HepG2 (cell line): ENCODE results near the gene SREBF1. TPM values are rescaled to one million over a fixed set of nuclear protein-coding genes. Genes with fewer than 3 reads are reported as not detected.
A peak's percentile ranks its signal among the peaks of the same experiment; 100 is the strongest.

ENCODE experiments used
- AKAP8 ChIP-seq: sonication (generic); formaldehyde crosslinking; IDR thresholded peaks from 2 replicates; pipeline ENCODE4 v1.5.1; 2020; ENCODE audit warnings: mild to moderate bottlenecking, missing genetic modification reagents
- ATF5 ChIP-seq: sonication (generic); formaldehyde crosslinking; IDR thresholded peaks from 2 replicates; pipeline ENCODE4 v1.4.0; 2020; ENCODE audit warnings: mild to moderate bottlenecking, low read depth, missing genetic modification reagents
- KMT2A ChIP-seq: sonication (generic); formaldehyde crosslinking; IDR thresholded peaks from 2 replicates; pipeline ENCODE4 v1.4.0; 2020; ENCODE audit warnings: missing genetic modification reagents
- MBNL3 ChIP-seq: fragments of 250-450 bp; sonication (Bioruptor Pico); conservative IDR thresholded peaks from 2 replicates; pipeline ENCODE4 v1.8.0; 2022; ENCODE audit warnings: mild to moderate bottlenecking, inconsistent platforms
- NAIF1 ChIP-seq: sonication (generic); formaldehyde crosslinking; IDR thresholded peaks from 2 replicates; pipeline ENCODE4 v1.5.0; 2020; ENCODE audit warnings: mild to moderate bottlenecking, missing genetic modification reagents, borderline replicate concordance
- NONO ChIP-seq, 2 experiments: fragments of 450-650 bp in 1 of 2; sonication (generic) in 1 of 2; formaldehyde crosslinking in 1 of 2; IDR thresholded peaks in 1 of 2; conservative IDR thresholded peaks in 1 of 2; 2 replicates each; pipeline versions ENCODE4 v1.6.1 to v1.8.0; 2017 to 2022; ENCODE audit warnings: mild to moderate bottlenecking in 1 of 2, missing genetic modification reagents in 1 of 2, moderate library complexity in 1 of 2
- POGZ ChIP-seq: sonication (generic); formaldehyde crosslinking; IDR thresholded peaks from 2 replicates; pipeline ENCODE4 v1.4.0; 2020; ENCODE audit warnings: mild to moderate bottlenecking, missing genetic modification reagents
- RORA ChIP-seq: sonication (generic); formaldehyde crosslinking; IDR thresholded peaks from 2 replicates; pipeline ENCODE4 v1.5.0; 2020; ENCODE audit warnings: mild to moderate bottlenecking, missing genetic modification reagents, moderate library complexity
- SIX1 ChIP-seq: sonication (generic); formaldehyde crosslinking; IDR thresholded peaks from 2 replicates; pipeline ENCODE4 v1.4.0; 2020; ENCODE audit warnings: missing genetic modification reagents, borderline replicate concordance
- ZBTB7A ChIP-seq: sonication (generic); formaldehyde crosslinking; IDR thresholded peaks from 2 replicates; pipeline ENCODE4 v1.8.0; 2022; ENCODE audit warnings: mild to moderate bottlenecking, missing genetic modification reagents
- ZFAT ChIP-seq: sonication (generic); formaldehyde crosslinking; conservative IDR thresholded peaks from 2 replicates; pipeline ENCODE4 v1.8.1; 2023; ENCODE audit warnings: missing genetic modification reagents, inconsistent platforms
- ZNF256 ChIP-seq: sonication (generic); formaldehyde crosslinking; conservative IDR thresholded peaks from 2 replicates; pipeline ENCODE4 v1.4.0; 2020; ENCODE audit warnings: missing genetic modification reagents
- ZNF430 ChIP-seq: sonication (generic); formaldehyde crosslinking; IDR thresholded peaks from 2 replicates; pipeline ENCODE4 v1.9.0; 2021; ENCODE audit warnings: mild to moderate bottlenecking, missing genetic modification reagents
- ZNF530 ChIP-seq: sonication (generic); formaldehyde crosslinking; IDR thresholded peaks from 2 replicates; pipeline ENCODE4 v1.5.0; 2020; ENCODE audit warnings: low read depth, mild to moderate bottlenecking, missing genetic modification reagents
- ZNF644 ChIP-seq: IDR thresholded peaks from 2 replicates; pipeline ENCODE4 v1.6.1; 2016; ENCODE audit warnings: low read depth
- ZNF674 ChIP-seq: sonication (generic); formaldehyde crosslinking; IDR thresholded peaks from 2 replicates; pipeline ENCODE4 v1.5.0; 2020; ENCODE audit warnings: low read depth, mild to moderate bottlenecking, missing genetic modification reagents
- ZNF687 ChIP-seq: sonication (generic); formaldehyde crosslinking; IDR thresholded peaks from 2 replicates; pipeline ENCODE4 v1.5.1; 2020; ENCODE audit warnings: mild to moderate bottlenecking, missing genetic modification reagents, moderate library complexity
- ZNF746 ChIP-seq: sonication (generic); formaldehyde crosslinking; IDR thresholded peaks from 2 replicates; pipeline ENCODE4 v1.8.0; 2022; ENCODE audit warnings: mild to moderate bottlenecking, missing genetic modification reagents
- ZNF768 ChIP-seq: sonication (generic); formaldehyde crosslinking; IDR thresholded peaks from 2 replicates; pipeline ENCODE4 v1.4.0; 2020; ENCODE audit warnings: missing genetic modification reagents
- polyA plus RNA-seq, 8 experiments: library from polyadenylated mRNA; depleted of rRNA in 3 of 8; stranded (reverse) in 7 of 8; unstranded in 1 of 8; fragments of >200 nt; fragmentation: Illumina TruSeq in 4 of 8; extraction: Trizol in 4 of 8; gene quantifications; 2 replicates each; pipeline versions ENCODE4 v1.2.1 to v1.2.3, GENCODE V29; 2011 to 2016; ENCODE audit warnings: low read depth in 4 of 8, missing spikeins in 1 of 8, mixed read lengths in 1 of 8; ENCODE audit not compliant: insufficient read depth in 1 of 8
- total RNA-seq, 5 experiments: library from RNA; depleted of rRNA; stranded (reverse); fragments of >200 nt; fragmentation: Illumina TruSeq; extraction: Trizol; gene quantifications; 2 replicates each; pipeline ENCODE4 v1.2.3, GENCODE V29; 2016; ENCODE audit warnings: low read depth in 1 of 5
- TF ChIP-seq, protein P1 (sequence below): sonication (generic); formaldehyde crosslinking; IDR thresholded peaks from 2 replicates; pipeline ENCODE4 v1.5.0; 2020; ENCODE audit warnings: missing genetic modification reagents
- TF ChIP-seq, protein P2 (sequence below): sonication (generic); formaldehyde crosslinking; IDR thresholded peaks from 2 replicates; pipeline ENCODE4 v1.4.0; 2020; ENCODE audit warnings: missing genetic modification reagents; ENCODE audit errors: not compliant biosample characterization
- TF ChIP-seq, protein P3 (sequence below), 2 experiments: sonication (generic) in 1 of 2; formaldehyde crosslinking in 1 of 2; IDR thresholded peaks; 2 replicates each; pipeline versions ENCODE4 v1.4.0 to v1.6.1; 2018 to 2020; ENCODE audit warnings: missing genetic modification reagents in 2 of 2, borderline replicate concordance in 1 of 2, low read depth in 1 of 2, mild to moderate bottlenecking in 1 of 2, missing biosample characterization in 1 of 2

Gene SREBF1
- total and polyA plus RNA-seq, 2 of the 13 experiments (the other 11 are each of a cell fraction or from before 2014, with no cell fraction given): 34.3 to 38.0 TPM

DNA sequence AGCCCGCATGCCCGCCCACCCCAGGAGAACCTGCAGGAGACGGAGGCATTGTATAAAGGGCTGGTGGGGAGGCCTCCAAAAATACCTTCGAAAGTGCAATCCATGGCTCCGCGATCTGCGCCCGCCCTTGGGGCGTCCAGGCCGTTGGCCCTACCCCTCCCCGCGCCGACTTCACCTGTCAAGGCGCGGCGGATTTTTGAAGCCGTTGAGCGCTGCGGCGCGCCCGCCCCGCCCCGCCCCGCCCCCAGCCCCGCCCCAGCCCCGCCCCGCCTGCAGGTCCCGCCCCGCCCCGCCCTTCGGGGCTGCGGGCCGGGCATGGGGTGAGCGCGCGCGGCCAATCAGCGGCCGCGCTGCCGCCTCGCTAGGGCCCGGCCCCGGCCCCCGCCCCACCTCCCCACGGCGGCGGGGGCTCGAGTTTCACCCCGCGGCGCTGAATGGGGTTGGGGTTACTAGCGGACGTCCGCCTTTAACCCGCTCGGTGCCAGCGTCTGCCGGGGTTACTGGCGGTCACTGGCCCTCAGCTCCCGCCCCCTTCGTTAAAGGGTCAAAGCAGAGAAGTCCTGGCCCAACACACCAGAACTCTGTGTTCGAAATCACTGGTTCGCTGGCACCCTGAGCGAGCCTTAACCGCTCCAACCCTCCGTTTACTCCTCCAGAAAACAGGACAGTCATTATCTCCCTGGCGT, 13.2 kb downstream of the SREBF1 start (continued):
- TF ChIP-seq ZNF687 (CRISPR knock-in tag) (peak; percentile 77), SIX1 (CRISPR knock-in tag) (peak; percentile 61; the same call in 1 of the 2 replicates), ZFAT (CRISPR knock-in tag) (no peak), NONO (IDR thresholded peaks at IDR 0.05) (no peak), NONO (CRISPR knock-in tag; conservative IDR thresholded peaks at IDR 0.05) (no peak; the same call in 1 of the 2 replicates), ZNF430 (CRISPR knock-in tag) (peak; percentile 53; the same call in 1 of the 2 replicates), ZNF746 (CRISPR knock-in tag) (no peak), ZNF256 (no peak), MBNL3 (CRISPR knock-in tag) (no peak), RORA (no peak), ZNF768 (no peak), ZBTB7A (CRISPR knock-in tag) (no peak), AKAP8 (CRISPR knock-in tag) (no peak), ZNF674 (CRISPR knock-in tag) (no peak), ATF5 (CRISPR knock-in tag) (no peak), ZNF530 (CRISPR knock-in tag) (no peak), POGZ (CRISPR knock-in tag) (no peak), KMT2A (CRISPR knock-in tag) (no peak), NAIF1 (CRISPR knock-in tag) (no peak), ZNF644 (CRISPR knock-in tag) (no peak)
- TF ChIP-seq, protein P1, sequence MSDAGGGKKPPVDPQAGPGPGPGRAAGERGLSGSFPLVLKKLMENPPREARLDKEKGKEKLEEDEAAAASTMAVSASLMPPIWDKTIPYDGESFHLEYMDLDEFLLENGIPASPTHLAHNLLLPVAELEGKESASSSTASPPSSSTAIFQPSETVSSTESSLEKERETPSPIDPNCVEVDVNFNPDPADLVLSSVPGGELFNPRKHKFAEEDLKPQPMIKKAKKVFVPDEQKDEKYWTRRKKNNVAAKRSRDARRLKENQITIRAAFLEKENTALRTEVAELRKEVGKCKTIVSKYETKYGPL: no peak
- TF ChIP-seq, protein P2, sequence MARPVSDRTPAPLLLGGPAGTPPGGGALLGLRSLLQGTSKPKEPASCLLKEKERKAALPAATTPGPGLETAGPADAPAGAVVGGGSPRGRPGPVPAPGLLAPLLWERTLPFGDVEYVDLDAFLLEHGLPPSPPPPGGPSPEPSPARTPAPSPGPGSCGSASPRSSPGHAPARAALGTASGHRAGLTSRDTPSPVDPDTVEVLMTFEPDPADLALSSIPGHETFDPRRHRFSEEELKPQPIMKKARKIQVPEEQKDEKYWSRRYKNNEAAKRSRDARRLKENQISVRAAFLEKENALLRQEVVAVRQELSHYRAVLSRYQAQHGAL (CRISPR knock-in tag): no peak
- TF ChIP-seq, protein P3, sequence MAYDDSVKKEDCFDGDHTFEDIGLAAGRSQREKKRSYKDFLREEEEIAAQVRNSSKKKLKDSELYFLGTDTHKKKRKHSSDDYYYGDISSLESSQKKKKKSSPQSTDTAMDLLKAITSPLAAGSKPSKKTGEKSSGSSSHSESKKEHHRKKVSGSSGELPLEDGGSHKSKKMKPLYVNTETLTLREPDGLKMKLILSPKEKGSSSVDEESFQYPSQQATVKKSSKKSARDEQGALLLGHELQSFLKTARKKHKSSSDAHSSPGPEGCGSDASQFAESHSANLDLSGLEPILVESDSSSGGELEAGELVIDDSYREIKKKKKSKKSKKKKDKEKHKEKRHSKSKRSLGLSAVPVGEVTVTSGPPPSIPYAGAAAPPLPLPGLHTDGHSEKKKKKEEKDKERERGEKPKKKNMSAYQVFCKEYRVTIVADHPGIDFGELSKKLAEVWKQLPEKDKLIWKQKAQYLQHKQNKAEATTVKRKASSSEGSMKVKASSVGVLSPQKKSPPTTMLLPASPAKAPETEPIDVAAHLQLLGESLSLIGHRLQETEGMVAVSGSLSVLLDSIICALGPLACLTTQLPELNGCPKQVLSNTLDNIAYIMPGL (CRISPR knock-in tag; IDR thresholded peaks at IDR 0.05; ENCODE audit: borderline replicate concordance in 1 of 2, low read depth in 1 of 2): no peak
